ENCODE data around the gene UBE2L3.
A peak's percentile ranks its signal among the peaks of the same experiment; 100 is the strongest.
"Not testable (repeated sequence)": the region's sequence is repeated elsewhere in the genome, so short reads cannot be mapped to it uniquely, and the experiment has no call there.

UBE2L3 gene

GRCh38 chr22:21567456-21568346 lies at the start of gene UBE2L3:
Gene UBE2L3 (plus strand): TSS chr22:21567714. CDS start chr22:21567745, 31 bp downstream.
- peak; percentile 80 for DNase-seq

GRCh38 chr22:21526705-21527500 lies 40.6 kb upstream of the UBE2L3 start:
- not testable (repeated sequence) for DNase-seq

- not testable (repeated sequence) for DNase-seq
Measured at GRCh38 chr22:21531525-21531924, 36.0 kb upstream of the UBE2L3 start.

- DNase-seq = not testable (repeated sequence)
Measured at GRCh38 chr22:21532863-21533648, 34.5 kb upstream of the UBE2L3 start.

DNA sequence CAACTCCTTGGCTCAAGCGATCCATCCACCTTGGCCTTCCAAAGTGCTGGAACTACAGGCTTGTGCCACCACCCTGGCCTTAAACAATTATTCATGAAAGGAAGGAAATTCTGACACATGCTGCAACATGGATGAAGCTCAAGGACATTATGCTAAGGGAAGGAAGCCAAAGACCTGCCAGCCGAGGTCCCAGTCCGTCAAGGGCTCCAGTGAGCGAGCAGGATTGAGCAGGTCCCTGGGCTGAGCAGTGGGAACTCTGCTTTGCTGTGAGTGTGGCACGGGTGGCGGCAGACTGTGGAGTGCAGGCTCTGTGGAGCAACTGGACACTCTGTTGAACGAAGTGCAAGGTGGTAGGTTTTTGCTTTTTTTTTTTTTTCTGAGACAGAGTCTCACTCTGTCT lies 27.7 kb upstream of the UBE2L3 start:
- DNase-seq = not testable (repeated sequence)

- not testable (repeated sequence) for DNase-seq
Measured at GRCh38 chr22:21544432-21545322, 22.8 kb upstream of the UBE2L3 start.

DNA sequence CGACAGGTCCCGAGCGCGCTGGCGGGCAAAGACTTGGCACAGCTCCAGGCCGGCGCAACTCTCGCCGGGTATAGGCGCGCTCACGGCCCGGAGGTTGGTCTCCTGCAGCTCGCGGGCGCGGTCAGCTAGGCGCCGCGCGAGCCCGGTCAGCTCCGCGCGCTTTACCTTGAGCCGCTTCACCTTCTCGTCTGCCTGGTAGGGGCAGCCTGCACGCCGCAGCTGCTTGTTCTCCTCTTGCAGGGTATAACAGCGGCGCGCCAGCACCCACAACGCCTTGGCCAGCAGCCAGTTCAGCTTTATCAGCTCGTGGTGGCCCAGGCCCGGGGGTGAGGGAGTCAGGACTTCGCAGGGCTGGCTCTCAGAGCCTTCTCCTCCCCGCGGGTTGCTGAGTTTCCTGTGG lies 18.0 kb upstream of the UBE2L3 start:
- not testable (repeated sequence) for DNase-seq

GRCh38 chr22:21550008-21550677 lies 17.4 kb upstream of the UBE2L3 start:
- not testable (repeated sequence) for DNase-seq

GRCh38 chr22:21550678-21551047 lies 16.9 kb upstream of the UBE2L3 start:
- DNase-seq = not testable (repeated sequence)

GRCh38 chr22:21551361-21551760 lies 16.2 kb upstream of the UBE2L3 start, which contains the start of gene RIMBP3C:
Gene RIMBP3C (minus strand): TSS chr22:21551461. CDS start chr22:21550976, 485 bp downstream.
- not testable (repeated sequence) for DNase-seq

GRCh38 chr22:21559345-21560125 lies 8.0 kb upstream of the UBE2L3 start:
- not testable (repeated sequence) for DNase-seq

DNA sequence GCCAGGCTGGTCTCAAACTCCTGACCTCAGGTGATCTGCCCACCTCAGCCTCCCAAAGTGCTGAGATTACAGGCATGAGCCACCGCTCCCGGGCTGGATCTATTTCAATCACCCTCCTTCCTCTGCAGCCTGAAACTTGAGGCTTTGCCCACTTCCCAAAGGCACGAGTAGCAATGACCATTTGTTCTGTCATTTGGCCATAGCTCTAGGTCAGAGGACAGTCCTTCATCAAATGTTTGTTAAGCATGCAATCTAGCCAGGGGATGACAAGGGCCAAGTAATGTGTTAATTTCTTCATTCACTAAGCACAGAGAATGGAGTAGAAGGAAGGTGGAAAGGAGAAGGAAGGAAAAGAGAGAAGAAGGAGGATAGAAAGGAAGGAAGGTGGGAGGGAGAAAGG lies 6.9 kb upstream of the UBE2L3 start:
- not testable (repeated sequence) for DNase-seq

DNA sequence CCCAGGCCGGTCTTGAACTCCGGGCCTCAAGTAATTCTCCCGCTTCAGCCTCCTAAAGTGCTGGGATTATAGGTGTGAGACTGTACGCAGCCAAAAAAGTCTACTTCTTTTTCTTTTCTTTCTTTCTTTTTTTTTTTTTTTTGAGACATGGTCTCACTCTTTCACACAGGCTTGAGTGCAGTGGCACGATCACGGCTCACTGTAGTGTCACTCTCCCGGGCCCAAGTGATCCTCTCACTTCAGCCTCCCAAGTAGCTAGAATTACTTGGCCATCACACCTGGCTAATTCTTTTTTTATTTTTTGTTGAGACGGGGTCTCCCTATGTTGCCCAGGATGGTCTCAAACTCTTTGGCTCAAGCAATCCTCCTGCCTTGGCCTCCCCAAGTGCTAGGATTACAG lies 3.6 kb upstream of the UBE2L3 start:
- DNase-seq = no peak

DNA sequence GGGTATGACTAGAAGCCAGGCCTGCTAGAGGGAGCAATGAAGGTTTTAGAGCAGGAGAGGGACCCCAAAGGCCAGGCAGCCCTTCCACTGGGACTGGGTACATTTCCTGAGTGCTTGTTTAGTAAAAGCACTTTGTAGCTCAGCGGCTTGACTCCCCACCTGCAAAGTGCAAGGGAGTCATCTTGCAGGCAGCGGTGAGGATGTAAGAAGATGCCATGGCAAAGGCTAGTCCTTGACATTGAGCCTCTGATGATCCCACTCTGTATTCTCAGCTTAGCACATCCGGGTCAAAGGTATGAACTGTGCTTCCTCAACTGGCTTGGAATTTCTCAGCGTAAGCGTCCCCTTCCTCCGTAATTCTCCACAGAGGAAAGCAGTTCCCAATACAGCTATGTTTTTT lies 3.1 kb upstream of the UBE2L3 start:
- DNase-seq = no peak

- DNase-seq = peak; percentile 18
Measured at GRCh38 chr22:21568347-21569075, 997 bp downstream of the UBE2L3 start.

DNA sequence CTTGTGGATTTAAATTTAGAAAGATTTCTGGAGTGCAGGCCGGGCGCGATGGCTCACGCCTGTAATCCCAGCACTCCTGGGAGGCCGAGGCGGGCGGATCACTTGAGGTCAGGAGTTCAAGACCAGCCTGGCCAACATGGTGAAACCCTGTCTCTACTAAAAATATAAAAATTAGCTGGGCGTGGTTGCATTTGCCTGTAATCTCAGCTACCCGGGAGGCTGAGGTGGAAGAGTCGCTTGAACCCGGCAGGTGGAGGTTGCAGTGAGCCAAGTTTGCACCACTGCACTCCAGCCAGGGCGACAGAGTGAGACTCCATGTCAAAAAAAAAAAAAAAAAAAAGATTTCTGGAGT lies 1.5 kb downstream of the UBE2L3 start:
- DNase-seq = not testable (repeated sequence)

- DNase-seq = peak; percentile 7
Measured at GRCh38 chr22:21569459-21570170, 2.1 kb downstream of the UBE2L3 start.

- no peak for DNase-seq
Measured at GRCh38 chr22:21570398-21570797, 2.9 kb downstream of the UBE2L3 start.

- DNase-seq = no peak
Measured at GRCh38 chr22:21571679-21572078, 4.2 kb downstream of the UBE2L3 start.

All from CD4-positive, alpha-beta T cell treated with Interleukin-4 for 4 hours (primary cell).